ENCODE measurements around the gene RPLP1.

The RPLP1 gene

GRCh38 chr15:69417581-69417980, 35.0 kb upstream of the RPLP1 start:
- Histone ChIP-seq H3K9me3 (ENCODE audit: control insufficient read depth, insufficient read depth, low read depth, low read length) (no peaks in the 10 kb centered on the region), H3K27ac (ENCODE audit: extremely low read depth, low read depth, low read length) (no peak overlapping the region)

GRCh38 chr15:69421498-69421897, 31.1 kb upstream of the RPLP1 start:
- Histone ChIP-seq H3K27ac (ENCODE audit: extremely low read depth, low read depth, low read length) (no peak overlapping the region), H3K4me1 (ENCODE audit: control insufficient read depth, insufficient read depth, low read length) (no peaks in the 10 kb centered on the region), H3K4me3 (ENCODE audit: low read depth, low read length) (no peak overlapping the region), H3K9me3 (ENCODE audit: control insufficient read depth, insufficient read depth, low read depth, low read length) (no peaks in the 10 kb centered on the region), H3K36me3 (ENCODE audit: control insufficient read depth in 2 of 2, insufficient read depth in 1 of 2, low read length in 2 of 2) (peaks cover 94% of the 10 kb centered on the region in 2 experiments)
- TF ChIP-seq KLF16 (tag by site-specific recombination; IDR thresholded peaks at IDR 0.05): 0 out of 2 replicates have a peak, but pooled peaks have one; percentile 13
- peak; percentile 65 for TF ChIP-seq PRDM6 (tag by site-specific recombination; IDR thresholded peaks at IDR 0.05)
- no peak for TF ChIP-seq HOXC10 (CRISPR knock-in tag; IDR thresholded peaks at IDR 0.05)
- peak; percentile 36; the same call in 1 of the 2 replicates for TF ChIP-seq ATF2 (tag by site-specific recombination; IDR thresholded peaks at IDR 0.05; ENCODE audit: low read depth)
- POLR2A ChIA-PET: no interaction called here
- CTCF ChIA-PET: interaction anchor here (1.9 kb wide), 1 partner anchor 27 kb away, joined by 8 read pairs; no protein-coding TSS in a partner anchor

More at GRCh38 chr15:69417581-69417980, 35.0 kb upstream of the RPLP1 start:
- TF ChIP-seq TCF7L2 (IDR thresholded peaks at IDR 0.05; ENCODE audit: borderline replicate concordance, low read depth, low read length) (no peak), ZNF23 (tag by site-specific recombination; IDR thresholded peaks at IDR 0.05; ENCODE audit: borderline replicate concordance) (no peak), TSHZ1 (tag by site-specific recombination; IDR thresholded peaks at IDR 0.05; ENCODE audit: borderline replicate concordance) (no peak), ZNF513 (tag by site-specific recombination; IDR thresholded peaks at IDR 0.05) (no peak), ZNF777 (tag by site-specific recombination; IDR thresholded peaks at IDR 0.05; ENCODE audit: borderline replicate concordance) (no peak), ZNF324 (tag by site-specific recombination; IDR thresholded peaks at IDR 0.05) (no peak), PATZ1 (tag by site-specific recombination; IDR thresholded peaks at IDR 0.05) (no peak), ZNF366 (tag by site-specific recombination; conservative IDR thresholded peaks at IDR 0.05) (no peak), ZNF837 (tag by site-specific recombination; IDR thresholded peaks at IDR 0.05) (no peak), ZNF155 (tag by site-specific recombination; IDR thresholded peaks at IDR 0.05) (no peak), ZNF529 (tag by site-specific recombination; IDR thresholded peaks at IDR 0.05; ENCODE audit: insufficient replicate concordance) (no peak)
- H3K4me3 ChIP-seq (ENCODE audit: low read depth, low read length): no peak overlapping the region
- peaks cover 56 to 62% of the 10 kb centered on the region in 2 experiments for H3K36me3 ChIP-seq (ENCODE audit: control insufficient read depth in 2 of 2, insufficient read depth in 1 of 2, low read length in 2 of 2)
- H3K4me1 ChIP-seq (ENCODE audit: control insufficient read depth, insufficient read depth, low read length): peaks cover 12% of the 10 kb centered on the region
- ChIA-PET POLR2A (interaction anchor here (1.1 kb wide), 2 partner anchors 35 to 40 kb away, joined by 3 to 6 read pairs; partner anchors contain the start of gene RPLP1), CTCF (interaction anchor here (2.3 kb wide), 1 partner anchor 14 kb away, joined by 8 read pairs; no protein-coding TSS in a partner anchor)

Measured in HEK293 (cell line).